ENCODE data around the gene DLG5. TPM values are rescaled to one million over a fixed set of nuclear protein-coding genes. Genes with fewer than 3 reads are reported as not detected.

Gene DLG5
- total RNA-seq (2013), result 0.54 TPM
- polyA plus RNA-seq, result under 1 TPM in 2 of 3 donors, not detected in 1; 0.14 to 0.77 TPM
- polyA minus RNA-seq, result 1.2 and 1.3 TPM in 2 replicates
- 2.8 to 9.7 (median 5.5) reads per million in 11 experiments for total RNA-seq

- Histone ChIP-seq H3K9ac (ENCODE audit: insufficient read depth, low read length, poor library complexity, severe bottlenecking) (peak within 1 kb of the TSS; percentile 49), H3K4me1 (ENCODE audit: control insufficient read depth in 1 of 2, insufficient read depth in 2 of 2, low read length in 2 of 2) (peaks cover 10 to 18% of the 10 kb centered on the region in 2 donors), H3K4me3 (replicated peaks in 1 of 3; ENCODE audit: low read depth in 2 of 3, low read length in 3 of 3) (peak within 1 kb of the TSS; percentile 12 to 73 (median 60)), H3K27ac (ENCODE audit: low read depth in 1 of 2, low read length in 2 of 2) (no peak within 1 kb of the TSS), H3K79me2 (ENCODE audit: insufficient read depth, low read length) (no peaks in the 10 kb centered on the region), H2AFZ (ENCODE audit: insufficient read depth, low read depth, low read length, poor library complexity, severe bottlenecking) (peak within 1 kb of the TSS; percentile 72), H3K4me2 (replicated peaks; ENCODE audit: extremely low read depth, low read length, poor library complexity, severe bottlenecking) (peak within 1 kb of the TSS; percentile 85), H3K9me3 (replicated peaks in 1 of 2; ENCODE audit: control insufficient read depth in 1 of 2, insufficient read depth in 1 of 2, low read length in 2 of 2) (peaks cover 3 to 9% of the 10 kb centered on the region in 2 donors), H4K20me1 (ENCODE audit: insufficient read depth, low read length) (no peaks in the 10 kb centered on the region), H3K27me3 (ENCODE audit: control insufficient read depth in 2 of 2, insufficient read depth in 2 of 2, low read length in 2 of 2) (peaks cover 43 to 44% of the 10 kb centered on the region in 2 donors), H3K36me3 (replicated peaks in 1 of 2; ENCODE audit: control insufficient read depth in 1 of 2, insufficient read depth in 2 of 2, low read length in 2 of 2) (no peaks in the 10 kb centered on the region)
- Mint-ChIP-seq H3K4me1 (peaks cover 12% of the 10 kb centered on the region), H3K4me3 (peak within 1 kb of the TSS; percentile 63 to 80), H3K9me3 (peaks cover 0 to 17% (median 4%) of the 10 kb centered on the region in 7 donors), H3K27me3 (ENCODE audit: low read depth in 3 of 3) (peaks cover 52 to 65% (median 63%) of the 10 kb centered on the region in 3 donors), H3K36me3 (peaks cover 0 to 4% of the 10 kb centered on the region in 2 donors), H3K27ac (no peak within 1 kb of the TSS)
- intact Hi-C loops (cut with micrococcal nuclease), result no loop called here
- DNase-seq, result no peak
- WGBS (ENCODE audit: insufficient coverage), result under 1% methylated on average over 40 of the region's 95 CpGs
- TF ChIP-seq CTCF (IDR thresholded peaks at IDR 0.05), result no peak
Observed at GRCh38 chr10:77926566-77927401, at the start of gene DLG5. Gene DLG5 (minus strand): TSS chr10:77926755. CDS start chr10:77926520, 235 bp downstream.

DNA sequence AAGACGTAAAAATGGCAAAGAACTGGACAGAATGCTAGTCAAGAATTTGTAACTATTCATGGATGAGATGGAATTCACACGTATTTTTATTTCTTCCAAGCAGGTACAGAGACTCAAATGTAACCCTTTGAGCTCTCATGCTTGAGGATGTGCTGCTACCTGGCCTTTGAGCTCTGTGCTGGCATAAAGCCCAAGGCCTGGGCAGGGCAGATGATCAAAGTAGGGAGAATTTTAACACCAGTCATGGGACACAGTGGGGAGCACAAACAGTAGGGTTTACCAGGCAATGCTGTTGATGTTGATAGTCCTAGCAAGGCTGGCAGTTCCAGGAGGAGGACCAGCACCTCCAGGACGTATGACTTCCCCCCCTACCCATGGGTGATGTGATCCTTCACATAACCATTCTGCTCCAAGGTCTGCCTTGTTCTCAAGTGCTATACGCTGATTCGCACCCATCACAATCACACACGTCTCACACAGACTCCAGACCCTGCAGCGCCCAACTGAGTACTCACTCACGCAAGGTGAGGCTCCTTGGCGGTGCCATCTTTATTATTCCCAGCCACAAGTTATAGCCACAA is 48.6 kb upstream of the DLG5 start:
- no peak for DNase-seq

More for the DNA sequence above, 48.6 kb upstream of the DLG5 start:
- H3K4me3 Mint-ChIP-seq, result no peak overlapping the region
- Histone ChIP-seq H2AFZ (ENCODE audit: insufficient read depth, low read depth, low read length, poor library complexity, severe bottlenecking) (no peak overlapping the region), H3K9ac (ENCODE audit: insufficient read depth, low read length, poor library complexity, severe bottlenecking) (no peak overlapping the region), H3K36me3 (replicated peaks in 1 of 2; ENCODE audit: control insufficient read depth in 1 of 2, insufficient read depth in 2 of 2, low read length in 2 of 2) (peaks cover 46 to 64% of the 10 kb centered on the region in 2 donors), H3K4me2 (replicated peaks; ENCODE audit: extremely low read depth, low read length, poor library complexity, severe bottlenecking) (no peak overlapping the region), H3K4me1 (ENCODE audit: control insufficient read depth in 1 of 2, insufficient read depth in 2 of 2, low read length in 2 of 2) (no peaks in the 10 kb centered on the region), H4K20me1 (ENCODE audit: insufficient read depth, low read length) (no peaks in the 10 kb centered on the region), H3K4me3 (replicated peaks in 1 of 3; ENCODE audit: low read depth in 2 of 3, low read length in 3 of 3) (no peak overlapping the region), H3K9me3 (replicated peaks in 1 of 2; ENCODE audit: control insufficient read depth in 1 of 2, insufficient read depth in 1 of 2, low read length in 2 of 2) (no peaks in the 10 kb centered on the region), H3K27ac (ENCODE audit: low read depth in 1 of 2, low read length in 2 of 2) (no peak overlapping the region), H3K27me3 (ENCODE audit: control insufficient read depth in 2 of 2, insufficient read depth in 2 of 2, low read length in 2 of 2) (no peaks in the 10 kb centered on the region), H3K79me2 (ENCODE audit: insufficient read depth, low read length) (no peaks in the 10 kb centered on the region)
- peaks cover 0 to 1% (median 0%) of the 10 kb centered on the region in 3 donors for H3K27me3 Mint-ChIP-seq (ENCODE audit: low read depth in 3 of 3)
- TF ChIP-seq CTCF (IDR thresholded peaks at IDR 0.05), result no peak
- intact Hi-C loops (cut with micrococcal nuclease), result no loop called here
- H3K27ac Mint-ChIP-seq, result no peak overlapping the region
- H3K9me3 Mint-ChIP-seq, result no peaks in the 10 kb centered on the region
- 97% methylated on average over 6 of the region's 9 CpGs for WGBS (ENCODE audit: insufficient coverage)
- peaks cover 4% of the 10 kb centered on the region for H3K4me1 Mint-ChIP-seq
- peaks cover 56 to 59% of the 10 kb centered on the region in 2 donors for H3K36me3 Mint-ChIP-seq

Measured in CD14-positive monocyte (primary cell).